Aorta (tissue), 5 donors: Measurements from ENCODE around the gene SLC22A17. TPM values are rescaled to one million over a fixed set of nuclear protein-coding genes. Genes with fewer than 3 reads are reported as not detected.
A peak's percentile ranks its signal among the peaks of the same experiment; 100 is the strongest.
"Not testable (repeated sequence)": the region's sequence is repeated elsewhere in the genome, so short reads cannot be mapped to it uniquely, and the experiment has no call there.

Experiments used
- ATAC-seq: fragments of 200-7000 bp; cut with Tn5 transposase; one replicate; pipeline ENCODE4 v1.9.1; 2022; ENCODE audit warnings: moderate library complexity; ENCODE audit not compliant: low FRiP score
- DNase-seq, 2 donors: peaks; one replicate each; pipeline ENCODE4 v3.0.0-alpha.2; 2020
- H3K27ac ChIP-seq, 2 donors: one replicate each; pipeline ENCODE4 v1.5.1; 2013; ENCODE audit warnings: low read length in 2 of 2, mild to moderate bottlenecking in 2 of 2, moderate library complexity in 2 of 2, control low read depth in 1 of 2, inconsistent platforms in 1 of 2, low read depth in 1 of 2
- H3K27me3 ChIP-seq, 2 donors: one replicate each; pipeline ENCODE4 v1.6.1; 2013; ENCODE audit warnings: control low read depth in 1 of 2, low read length in 1 of 2, mild to moderate bottlenecking in 1 of 2, moderate library complexity in 1 of 2; ENCODE audit not compliant: insufficient read depth in 2 of 2, control insufficient read depth in 1 of 2
- H3K36me3 ChIP-seq, 2 donors: one replicate each; pipeline ENCODE4 v1.6.1; 2013; ENCODE audit warnings: control low read depth in 1 of 2, low read length in 1 of 2, mild to moderate bottlenecking in 1 of 2; ENCODE audit not compliant: insufficient read depth in 2 of 2, control insufficient read depth in 1 of 2
- H3K4me1 ChIP-seq, 2 donors: one replicate each; pipeline ENCODE4 v1.6.1; 2013; ENCODE audit warnings: low read length in 2 of 2, control low read depth in 1 of 2, mild to moderate bottlenecking in 1 of 2, moderate library complexity in 1 of 2; ENCODE audit not compliant: insufficient read depth in 2 of 2, control insufficient read depth in 1 of 2
- H3K4me3 ChIP-seq, 2 donors: one replicate each; pipeline ENCODE4 v1.5.1; 2013; ENCODE audit warnings: low read length in 2 of 2, control low read depth in 1 of 2, mild to moderate bottlenecking in 1 of 2
- H3K9me3 ChIP-seq: one replicate; pipeline ENCODE4 v1.6.1; 2013; ENCODE audit warnings: mild to moderate bottlenecking, low read length; ENCODE audit not compliant: control insufficient read depth
- WGBS, 2 donors: extraction: QIAGEN DNeasy Blood & Tissue Kit; methylation state at CpG; one replicate each; pipeline ENCODE4 v1.1.7; 2013; 5-methylcytosine and 5-hydroxymethylcytosine counted together
- intact Hi-C, 2 donors: fragments of 100-400 bp; cut with DNase I; formaldehyde crosslinking; loops; one replicate each; pipeline versions ENCODE4 v1.14.2 to v1.15.0; 2022
- long read RNA-seq, 2 donors: library from polyadenylated mRNA; unstranded; transcript quantifications; one replicate each; pipeline ENCODE4 v2.0.0, GENCODE V29; 2020 to 2021
- polyA plus RNA-seq, 2 donors: library from polyadenylated mRNA; stranded (reverse); fragments of 200-250 nt; gene quantifications; one replicate each; pipeline ENCODE4 v1.2.3, GENCODE V29; 2013
- total RNA-seq, 2 donors: library from RNA; stranded (reverse); fragmentation: NEBNext Ultra II Directional; extraction: Animal tissue kit (Norgen Biotek cat#: 25700); gene quantifications; one replicate each; pipeline ENCODE4 v1.2.1, GENCODE V29; 2021
- donor health status: healthy with polysubstance abuse.
- donor health status: Bipolar disorder and iron deficiency.
- donor health status: DM: no; HTN: no; CAD: no.
- donor health status: DM: no; HTN: no; CAD: no.
- donor health status: DM: yes; HTN: yes; CAD: no.

The SLC22A17 gene
- total RNA-seq (10 to 100 TPM; 25.8 to 47.8 TPM), polyA plus RNA-seq (10 to 100 TPM in 1 of 2 donors, 1 to 10 TPM in 1; 7.5 to 85.8 TPM)
- long read RNA-seq, donor 1, partial matches to known transcripts = 6 of 13 reads
- long read RNA-seq, donor 1, other reads (novel, unspliced or antisense) = 5 of 13 reads
- long read RNA-seq, donor 2, partial matches to known transcripts = 2 of 11 reads
- long read RNA-seq, donor 2, other reads (novel, unspliced or antisense) = 8 of 11 reads

GRCh38 chr14:23352506-23353432, at the start of gene SLC22A17:
Gene SLC22A17, minus strand, starts transcription at chr14:23352887.
- Histone ChIP-seq H3K27ac (no peak within 1 kb of the TSS), H3K9me3 (no peaks in the 10 kb centered on the region), H3K4me3 (peak within 1 kb of the TSS; percentile 61 to 63), H3K4me1 (no peaks in the 10 kb centered on the region), H3K36me3 (peaks cover 0 to 3% of the 10 kb centered on the region in 2 donors), H3K27me3 (no peaks in the 10 kb centered on the region)
- DNase-seq = peak; percentile 84 to 92
- intact Hi-C loops = loop anchor here in 1 of 2 donors (10.0 kb wide), 1 partner anchor 112 kb away; the partner anchor contains the start of gene NGDN
- ATAC-seq = peak; percentile 91
- 0% methylated on average over 35 to 42 of the region's 42 CpGs for WGBS, 2 donors

- DNase-seq = no peak
- H3K36me3 ChIP-seq = no peaks in the 10 kb centered on the region
- ATAC-seq = no peak
- no peak overlapping the region for H3K4me3 ChIP-seq
- H3K27me3 ChIP-seq = no peaks in the 10 kb centered on the region
- H3K4me1 ChIP-seq = no peaks in the 10 kb centered on the region
- no peak overlapping the region for H3K27ac ChIP-seq
- intact Hi-C loops = no loop called here
- no peaks in the 10 kb centered on the region for H3K9me3 ChIP-seq
- WGBS, 2 donors = 79% methylated on average over 4 of the region's 4 CpGs
Measured at GRCh38 chr14:23401291-23401690, 48.6 kb upstream of the SLC22A17 start.

- H3K4me1 ChIP-seq, H3K9me3 ChIP-seq, H3K36me3 ChIP-seq, DNase-seq, H3K27ac ChIP-seq, H3K4me3 ChIP-seq, intact Hi-C loops, H3K27me3 ChIP-seq, ATAC-seq: not testable (repeated sequence)
- WGBS, 2 donors = 89 to 91% methylated on average over 16 of the region's 16 CpGs
Measured at GRCh38 chr14:23400496-23401149, 47.9 kb upstream of the SLC22A17 start.

GRCh38 chr14:23399591-23399990, 46.9 kb upstream of the SLC22A17 start:
- H3K4me3 ChIP-seq = no peak overlapping the region
- no peaks in the 10 kb centered on the region for H3K27me3 ChIP-seq
- no peaks in the 10 kb centered on the region for H3K4me1 ChIP-seq
- H3K36me3 ChIP-seq = no peaks in the 10 kb centered on the region
- intact Hi-C loops = no loop called here
- H3K27ac ChIP-seq = no peak overlapping the region
- no peak for DNase-seq
- no peaks in the 10 kb centered on the region for H3K9me3 ChIP-seq
- ATAC-seq = no peak
- 73 to 74% methylated on average over 6 of the region's 6 CpGs for WGBS, 2 donors

GRCh38 chr14:23399136-23399535, 46.4 kb upstream of the SLC22A17 start:
- no peak for DNase-seq
- no peaks in the 10 kb centered on the region for H3K9me3 ChIP-seq
- 88 to 92% methylated on average over 3 of the region's 3 CpGs for WGBS, 2 donors
- no peak for ATAC-seq
- H3K27me3 ChIP-seq = no peaks in the 10 kb centered on the region
- no peaks in the 10 kb centered on the region for H3K36me3 ChIP-seq
- H3K27ac ChIP-seq = no peak overlapping the region
- no peaks in the 10 kb centered on the region for H3K4me1 ChIP-seq
- H3K4me3 ChIP-seq = no peak overlapping the region
- intact Hi-C loops = no loop called here

GRCh38 chr14:23398348-23398747, 45.7 kb upstream of the SLC22A17 start:
- Histone ChIP-seq H3K4me1 (no peaks in the 10 kb centered on the region), H3K4me3 (no peak overlapping the region), H3K9me3 (no peaks in the 10 kb centered on the region), H3K27ac (no peak overlapping the region), H3K27me3 (no peaks in the 10 kb centered on the region), H3K36me3 (no peaks in the 10 kb centered on the region)
- 82 to 83% methylated on average over 4 of the region's 4 CpGs for WGBS, 2 donors
- no peak for ATAC-seq
- intact Hi-C loops = no loop called here
- no peak for DNase-seq

GRCh38 chr14:23396781-23397407, 44.2 kb upstream of the SLC22A17 start:
- DNase-seq (no peak), ATAC-seq (no peak)
- no peaks in the 10 kb centered on the region for H3K36me3 ChIP-seq
- no peaks in the 10 kb centered on the region for H3K4me1 ChIP-seq
- no peaks in the 10 kb centered on the region for H3K27me3 ChIP-seq
- no peaks in the 10 kb centered on the region for H3K9me3 ChIP-seq
- 94 to 95% methylated on average over 10 of the region's 10 CpGs for WGBS, 2 donors
- no peak overlapping the region for H3K27ac ChIP-seq
- H3K4me3 ChIP-seq = no peak overlapping the region
- intact Hi-C loops = no loop called here

GRCh38 chr14:23396126-23396525, 43.4 kb upstream of the SLC22A17 start:
- H3K4me3 ChIP-seq = no peak overlapping the region
- ATAC-seq (no peak), DNase-seq (no peak)
- H3K27ac ChIP-seq = no peak overlapping the region
- no peaks in the 10 kb centered on the region for H3K36me3 ChIP-seq
- no peaks in the 10 kb centered on the region for H3K9me3 ChIP-seq
- intact Hi-C loops = no loop called here
- no peaks in the 10 kb centered on the region for H3K27me3 ChIP-seq
- no peaks in the 10 kb centered on the region for H3K4me1 ChIP-seq
- 84 to 93% methylated on average over 10 of the region's 10 CpGs for WGBS, 2 donors
